Activated CD4-positive, alpha-beta T cell treated with anti-CD3 and anti-CD28 coated beads, Interleukin-2, amount 50 U/mL, for 4 hours (primary cell): ENCODE results near the gene COG5.

ENCODE experiments used
- DNase-seq, 2 experiments: peaks; one replicate each; pipeline ENCODE4 v3.0.0-alpha.2; 2020

COG5 gene

GRCh38 chr7:107321611-107322010, 242.1 kb downstream of the COG5 start:
- no peak for DNase-seq

GRCh38 chr7:107319724-107320228, 243.9 kb downstream of the COG5 start:
- no peak for DNase-seq

- no peak for DNase-seq
Observed at GRCh38 chr7:107318523-107319160, 245.1 kb downstream of the COG5 start.

- no peak for DNase-seq
Observed at GRCh38 chr7:107315716-107316220, 248.0 kb downstream of the COG5 start.

GRCh38 chr7:107313355-107313754, 250.4 kb downstream of the COG5 start:
- no peak for DNase-seq

- no peak for DNase-seq
Observed at GRCh38 chr7:107312418-107312817, 251.3 kb downstream of the COG5 start.

- no peak for DNase-seq
Observed at GRCh38 chr7:107309296-107309695, 254.4 kb downstream of the COG5 start.

GRCh38 chr7:107304636-107305035, 259.1 kb downstream of the COG5 start:
- no peak for DNase-seq

- DNase-seq = no peak
Observed at GRCh38 chr7:107304063-107304462, 259.7 kb downstream of the COG5 start.

- DNase-seq = no peak
Observed at GRCh38 chr7:107302250-107302847, 261.4 kb downstream of the COG5 start.

GRCh38 chr7:107294182-107294581, 269.5 kb downstream of the COG5 start:
- DNase-seq = no peak

- no peak for DNase-seq
Observed at GRCh38 chr7:107292591-107292990, 271.1 kb downstream of the COG5 start.

GRCh38 chr7:107291434-107291833, 272.3 kb downstream of the COG5 start:
- no peak for DNase-seq

GRCh38 chr7:107286751-107287621, 276.7 kb downstream of the COG5 start:
- no peak for DNase-seq

GRCh38 chr7:107284911-107285479, 278.7 kb downstream of the COG5 start:
- no peak for DNase-seq

GRCh38 chr7:107277331-107277730, 286.4 kb downstream of the COG5 start:
- no peak for DNase-seq

- no peak for DNase-seq
Observed at GRCh38 chr7:107276220-107276827, 287.4 kb downstream of the COG5 start.

- DNase-seq = no peak
Observed at GRCh38 chr7:107274506-107274905, 289.2 kb downstream of the COG5 start.

- DNase-seq = no peak
Observed at GRCh38 chr7:107269790-107270189, 293.9 kb downstream of the COG5 start.

GRCh38 chr7:107268594-107268993, 295.1 kb downstream of the COG5 start:
- DNase-seq = no peak

GRCh38 chr7:107267138-107267537, 296.6 kb downstream of the COG5 start:
- DNase-seq = no peak

GRCh38 chr7:107264723-107265122, 299.0 kb downstream of the COG5 start:
- DNase-seq = no peak

- DNase-seq = no peak
Observed at GRCh38 chr7:107262857-107263256, 300.9 kb downstream of the COG5 start.
